GM21786 (cell line): ENCODE data around the gene BCAR3.

ENCODE experiments used
- ATAC-seq: cut with Tn5 transposase; IDR thresholded peaks from one replicate; pipeline ENCODE4 v1.9.1; 2021; ENCODE audit not compliant: unreplicated experiment

BCAR3 gene

GRCh38 chr1:93617670-93618499, 63.8 kb downstream of the BCAR3 start:
- ATAC-seq, result no peak

GRCh38 chr1:93616996-93617669, 64.5 kb downstream of the BCAR3 start:
- ATAC-seq, result no peak

GRCh38 chr1:93616221-93616995, 65.2 kb downstream of the BCAR3 start:
- no peak for ATAC-seq

GRCh38 chr1:93615582-93616150, 66.0 kb downstream of the BCAR3 start:
- ATAC-seq, result peak; percentile 78

- ATAC-seq, result peak; percentile 37
These were observed 66.6 kb downstream of the BCAR3 start for GRCh38 chr1:93614986-93615581.

- no peak for ATAC-seq
These were observed 67.1 kb downstream of the BCAR3 start for GRCh38 chr1:93614541-93614940.

- ATAC-seq, result no peak
These were observed 67.7 kb downstream of the BCAR3 start for GRCh38 chr1:93613898-93614297.

- no peak for ATAC-seq
These were observed 69.1 kb downstream of the BCAR3 start for GRCh38 chr1:93612510-93612909.

- no peak for ATAC-seq
These were observed 70.0 kb downstream of the BCAR3 start for GRCh38 chr1:93611668-93612067.

- no peak for ATAC-seq
These were observed 72.1 kb downstream of the BCAR3 start for GRCh38 chr1:93609536-93609935.

- ATAC-seq, result peak; percentile 27
These were observed 73.2 kb downstream of the BCAR3 start for GRCh38 chr1:93608187-93609109.

GRCh38 chr1:93607814-93608186, 73.8 kb downstream of the BCAR3 start:
- peak; percentile 90 for ATAC-seq

GRCh38 chr1:93605812-93606512, 75.7 kb downstream of the BCAR3 start:
- no peak for ATAC-seq

- no peak for ATAC-seq
These were observed 76.5 kb downstream of the BCAR3 start for GRCh38 chr1:93605026-93605568.

GRCh38 chr1:93604411-93604810, 77.2 kb downstream of the BCAR3 start:
- ATAC-seq, result no peak

- ATAC-seq, result no peak
These were observed 78.0 kb downstream of the BCAR3 start for GRCh38 chr1:93603601-93604000.

GRCh38 chr1:93603106-93603505, 78.5 kb downstream of the BCAR3 start:
- no peak for ATAC-seq

GRCh38 chr1:93602101-93602500, 79.5 kb downstream of the BCAR3 start:
- no peak for ATAC-seq

- ATAC-seq, result no peak
These were observed 80.0 kb downstream of the BCAR3 start for GRCh38 chr1:93601686-93602085.
